ENCODE results near the gene KTN1. TPM values are rescaled to one million over a fixed set of nuclear protein-coding genes. Genes with fewer than 3 reads are reported as not detected.

KTN1 gene
- total RNA-seq, 1 experiment from 2014 or later: 199 TPM

DNA sequence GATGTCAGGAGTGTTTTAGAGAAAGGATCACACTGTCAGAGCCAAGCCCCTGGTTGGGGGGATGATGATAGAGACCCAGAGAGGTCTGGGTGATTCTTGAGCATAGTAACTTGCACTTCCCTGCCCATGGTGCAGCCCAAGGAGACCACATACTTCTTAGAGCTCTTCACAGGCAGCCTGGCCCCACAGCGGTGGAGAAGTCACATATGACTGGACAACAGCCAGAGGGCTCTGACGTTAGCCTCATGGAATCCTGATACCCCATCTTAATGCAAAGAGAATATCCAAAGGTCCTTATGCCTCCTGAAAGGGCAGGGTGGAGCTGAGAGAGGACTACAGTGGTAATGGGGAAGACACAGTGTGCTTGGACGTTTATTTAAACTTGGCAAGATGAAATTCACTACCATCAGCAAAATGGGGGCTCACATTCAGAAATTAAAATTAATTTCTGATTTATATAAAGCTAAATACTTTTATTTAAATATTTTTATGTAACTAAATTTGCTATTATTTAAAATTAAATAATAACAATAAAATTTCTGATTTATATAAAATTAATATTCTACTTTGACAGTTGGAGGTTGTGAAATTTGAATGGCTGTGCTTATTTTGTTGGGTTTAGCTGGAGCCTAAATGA, 131.3 kb downstream of the KTN1 start:
- no TSS peak for BruUV-seq (replicated peaks)
- H3K4me3 ChIP-seq (ENCODE audit: low read depth, low read length, poor library complexity, severe bottlenecking): no peak overlapping the region
- intact Hi-C loops (cut with micrococcal nuclease; ENCODE audit: unreplicated experiment): no loop called here
- ChIA-PET CTCF (no interaction called here), POLR2A (ENCODE audit: low non-redundant PET) (no interaction called here)
- peaks cover 14% of the 10 kb centered on the region for H3K4me1 ChIP-seq (ENCODE audit: insufficient read depth, low read length, poor library complexity, severe bottlenecking)
- H3K9me3 ChIP-seq (ENCODE audit: low read depth, low read length, poor library complexity, severe bottlenecking): no peaks in the 10 kb centered on the region
- no peaks in the 10 kb centered on the region for H3K27me3 ChIP-seq (replicated peaks; ENCODE audit: insufficient read depth, low read depth, low read length, poor library complexity)
- H3K27ac ChIP-seq (ENCODE audit: low read depth, low read length, poor library complexity, severe bottlenecking): no peak overlapping the region
- DNase-seq (ENCODE audit: low spot score): no peak
- no peaks in the 10 kb centered on the region for H3K36me3 ChIP-seq (ENCODE audit: insufficient read depth, low read length, poor library complexity, severe bottlenecking)
- TF ChIP-seq, protein P1, sequence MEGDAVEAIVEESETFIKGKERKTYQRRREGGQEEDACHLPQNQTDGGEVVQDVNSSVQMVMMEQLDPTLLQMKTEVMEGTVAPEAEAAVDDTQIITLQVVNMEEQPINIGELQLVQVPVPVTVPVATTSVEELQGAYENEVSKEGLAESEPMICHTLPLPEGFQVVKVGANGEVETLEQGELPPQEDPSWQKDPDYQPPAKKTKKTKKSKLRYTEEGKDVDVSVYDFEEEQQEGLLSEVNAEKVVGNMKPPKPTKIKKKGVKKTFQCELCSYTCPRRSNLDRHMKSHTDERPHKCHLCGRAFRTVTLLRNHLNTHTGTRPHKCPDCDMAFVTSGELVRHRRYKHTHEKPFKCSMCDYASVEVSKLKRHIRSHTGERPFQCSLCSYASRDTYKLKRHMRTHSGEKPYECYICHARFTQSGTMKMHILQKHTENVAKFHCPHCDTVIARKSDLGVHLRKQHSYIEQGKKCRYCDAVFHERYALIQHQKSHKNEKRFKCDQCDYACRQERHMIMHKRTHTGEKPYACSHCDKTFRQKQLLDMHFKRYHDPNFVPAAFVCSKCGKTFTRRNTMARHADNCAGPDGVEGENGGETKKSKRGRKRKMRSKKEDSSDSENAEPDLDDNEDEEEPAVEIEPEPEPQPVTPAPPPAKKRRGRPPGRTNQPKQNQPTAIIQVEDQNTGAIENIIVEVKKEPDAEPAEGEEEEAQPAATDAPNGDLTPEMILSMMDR (conservative IDR thresholded peaks at IDR 0.05; ENCODE audit: low read depth, low read length): no peak
- TF ChIP-seq EZH2 (IDR thresholded peaks at IDR 0.05; ENCODE audit: borderline replicate concordance, low read depth, low read length, poor library complexity, severe bottlenecking): no peak

DNA sequence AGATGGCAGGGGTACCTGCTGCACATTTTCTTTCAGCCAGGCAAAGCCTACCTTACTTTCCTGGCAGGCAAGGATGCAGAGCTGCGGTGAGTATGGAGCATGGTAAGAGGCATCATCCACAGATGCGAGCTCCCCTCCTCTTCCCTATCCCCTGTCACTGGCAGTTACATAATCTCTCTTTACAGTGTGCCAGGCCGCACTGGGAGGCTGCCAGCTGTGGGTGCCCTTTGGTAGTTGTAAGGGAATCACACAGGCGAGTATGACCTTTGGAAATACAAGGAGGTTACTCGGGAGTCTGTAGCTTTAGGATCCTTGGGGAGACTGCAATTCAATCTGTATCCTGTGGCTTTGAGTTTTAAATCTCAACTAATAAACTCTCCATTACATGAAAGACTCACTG, 132.5 kb downstream of the KTN1 start:
- Histone ChIP-seq H3K27me3 (replicated peaks; ENCODE audit: insufficient read depth, low read depth, low read length, poor library complexity) (no peaks in the 10 kb centered on the region), H3K4me1 (ENCODE audit: insufficient read depth, low read length, poor library complexity, severe bottlenecking) (peaks cover 22% of the 10 kb centered on the region), H3K9me3 (ENCODE audit: low read depth, low read length, poor library complexity, severe bottlenecking) (no peaks in the 10 kb centered on the region), H3K4me3 (ENCODE audit: low read depth, low read length, poor library complexity, severe bottlenecking) (no peak overlapping the region), H3K27ac (ENCODE audit: low read depth, low read length, poor library complexity, severe bottlenecking) (peak overlapping the region; percentile 49), H3K36me3 (ENCODE audit: insufficient read depth, low read length, poor library complexity, severe bottlenecking) (no peaks in the 10 kb centered on the region)
- ChIA-PET CTCF (interaction anchor here (1.6 kb wide), 1 partner anchor 628 kb away, joined by 3 read pairs; no protein-coding TSS in a partner anchor), POLR2A (ENCODE audit: low non-redundant PET) (interaction anchor here (0.6 kb wide), 1 partner anchor 10 kb away, joined by 3 read pairs; no protein-coding TSS in a partner anchor)
- no peak for TF ChIP-seq EZH2 (IDR thresholded peaks at IDR 0.05; ENCODE audit: borderline replicate concordance, low read depth, low read length, poor library complexity, severe bottlenecking)
- no TSS peak for BruUV-seq (replicated peaks)
- no peak for DNase-seq (ENCODE audit: low spot score)
- intact Hi-C loops (cut with micrococcal nuclease; ENCODE audit: unreplicated experiment): no loop called here

DNA sequence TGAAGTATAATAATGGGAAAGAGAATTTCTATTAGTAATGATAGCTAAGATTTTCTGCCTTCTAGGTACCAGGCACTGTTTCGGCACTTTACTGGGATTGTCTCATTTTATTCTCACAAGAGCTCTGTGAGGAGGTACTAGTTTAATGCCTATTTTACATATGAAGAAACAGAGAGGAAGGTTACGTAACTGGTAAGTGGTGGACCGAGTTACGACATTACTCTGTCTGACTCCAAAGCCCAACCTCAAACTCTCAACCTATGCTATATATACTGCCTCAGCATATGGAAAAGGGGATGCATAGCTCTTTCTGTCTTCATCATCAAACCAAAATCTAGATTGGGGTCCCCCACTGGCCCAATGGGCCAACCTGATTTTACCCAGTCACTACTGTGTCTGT, 133.5 kb downstream of the KTN1 start:
- no peaks in the 10 kb centered on the region for H3K36me3 ChIP-seq (ENCODE audit: insufficient read depth, low read length, poor library complexity, severe bottlenecking)
- H3K9me3 ChIP-seq (ENCODE audit: low read depth, low read length, poor library complexity, severe bottlenecking): no peaks in the 10 kb centered on the region
- H3K27ac ChIP-seq (ENCODE audit: low read depth, low read length, poor library complexity, severe bottlenecking): peak overlapping the region; percentile 49
- H3K27me3 ChIP-seq (replicated peaks; ENCODE audit: insufficient read depth, low read depth, low read length, poor library complexity): no peaks in the 10 kb centered on the region
- POLR2A ChIA-PET (ENCODE audit: low non-redundant PET): no interaction called here
- intact Hi-C loops (cut with micrococcal nuclease; ENCODE audit: unreplicated experiment): no loop called here
- peak; percentile 62 for DNase-seq (ENCODE audit: low spot score)
- CTCF ChIA-PET: interaction anchor here (1.6 kb wide), 1 partner anchor 627 kb away, joined by 3 read pairs; no protein-coding TSS in a partner anchor
- no peak for TF ChIP-seq EZH2 (IDR thresholded peaks at IDR 0.05; ENCODE audit: borderline replicate concordance, low read depth, low read length, poor library complexity, severe bottlenecking)
- TF ChIP-seq, protein P1 (conservative IDR thresholded peaks at IDR 0.05; ENCODE audit: low read depth, low read length): no peak
- H3K4me3 ChIP-seq (ENCODE audit: low read depth, low read length, poor library complexity, severe bottlenecking): no peak overlapping the region
- H3K4me1 ChIP-seq (ENCODE audit: insufficient read depth, low read length, poor library complexity, severe bottlenecking): peaks cover 25% of the 10 kb centered on the region
- BruUV-seq (replicated peaks): no TSS peak

Data from A673 (cell line).